ENCODE measurements around the gene PPP4R3A.
"Not testable (repeated sequence)": the region's sequence is repeated elsewhere in the genome, so short reads cannot be mapped to it uniquely, and the experiment has no call there.

Gene PPP4R3A

GRCh38 chr14:91510171-91511042 is at the start of gene PPP4R3A:
Gene PPP4R3A (minus strand): TSS chr14:91510310. CDS start chr14:91509647, 663 bp downstream.
- DNase-seq, result peak; percentile 94 to 95

GRCh38 chr14:91555531-91555930 is 45.4 kb upstream of the PPP4R3A start:
- DNase-seq, result no peak

DNA sequence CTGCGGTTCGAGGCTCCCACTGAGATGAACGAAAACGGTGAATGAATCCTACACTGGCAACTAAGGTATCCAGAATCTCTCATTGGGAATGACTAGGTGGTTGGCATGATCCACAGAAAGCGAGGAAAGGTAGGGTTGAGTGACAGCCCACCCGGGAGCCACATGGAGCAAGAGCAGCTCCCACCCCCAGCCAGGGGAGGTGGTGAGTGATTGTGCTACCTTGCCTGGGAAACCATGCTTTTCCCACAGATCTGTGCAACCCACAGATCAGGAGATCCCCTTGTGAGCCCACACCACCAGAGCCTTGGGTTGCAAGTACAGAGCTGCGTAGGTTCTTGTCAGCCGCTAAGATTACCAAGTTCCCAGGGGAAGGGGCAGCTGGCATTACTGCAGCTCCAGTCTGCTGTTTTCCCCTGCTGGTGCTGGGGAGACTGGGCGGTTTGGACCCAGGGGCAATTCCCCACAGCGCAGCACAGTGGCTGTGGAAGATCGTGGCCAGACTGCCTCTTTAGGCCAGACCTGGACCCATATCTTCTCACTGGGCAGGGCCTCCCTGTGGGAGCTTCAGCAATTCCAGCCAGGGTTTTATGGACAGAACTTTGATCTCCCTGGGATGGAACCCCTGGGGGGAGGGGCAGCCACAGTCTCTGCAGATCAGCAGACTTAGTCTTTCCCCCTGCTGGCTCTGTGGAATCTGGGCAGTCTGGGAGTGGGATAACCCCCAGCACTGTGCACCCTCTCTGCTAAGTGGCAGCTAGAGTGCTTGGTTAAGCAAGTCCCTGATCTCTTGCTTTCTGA is 44.6 kb upstream of the PPP4R3A start:
- DNase-seq, result no peak

DNA sequence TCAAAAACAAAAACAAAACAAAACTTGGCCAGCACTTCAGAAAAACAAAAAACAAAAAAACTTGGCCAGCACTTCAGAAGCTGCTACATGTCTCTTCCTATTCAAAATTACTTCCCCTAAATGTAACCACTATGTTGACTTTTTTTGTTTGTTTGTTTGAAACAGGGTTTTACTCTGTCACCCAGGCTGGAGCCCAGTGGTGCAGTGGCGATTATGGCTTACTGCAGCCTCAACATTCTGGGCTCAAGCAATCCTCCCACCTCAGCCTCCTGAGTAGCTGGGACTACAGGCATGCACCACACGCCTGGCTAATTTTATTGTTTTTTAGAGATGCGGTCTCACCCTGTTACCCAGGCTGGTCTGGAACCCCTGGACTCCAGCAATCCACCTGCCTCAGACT is 38.0 kb upstream of the PPP4R3A start:
- no peak for DNase-seq

GRCh38 chr14:91545946-91546716 is 36.0 kb upstream of the PPP4R3A start:
- no peak for DNase-seq

DNA sequence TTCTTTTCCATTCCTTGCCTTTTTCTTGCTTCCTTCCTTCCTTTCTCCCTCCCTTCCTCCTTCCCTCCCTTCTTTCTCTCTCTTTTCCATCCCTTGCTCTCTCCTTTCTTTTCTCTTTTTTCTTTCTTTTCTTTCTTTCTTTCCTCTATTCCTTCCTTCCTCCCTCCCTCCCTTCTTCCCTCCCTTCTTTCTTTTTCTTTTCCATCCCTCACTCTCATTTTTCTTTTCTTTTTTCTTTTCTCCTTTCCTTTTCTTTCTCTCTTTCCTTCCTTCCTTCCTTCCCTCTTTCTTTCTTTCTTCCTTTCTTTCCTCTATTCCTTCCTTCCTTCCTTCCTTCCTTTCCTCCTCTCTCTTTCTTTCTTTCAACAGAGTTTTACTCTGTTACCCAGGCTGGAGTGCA is 35.1 kb upstream of the PPP4R3A start:
- DNase-seq, result no peak

- no peak for DNase-seq
These were observed 26.2 kb upstream of the PPP4R3A start for GRCh38 chr14:91536327-91536726.

GRCh38 chr14:91534059-91534458 is 23.9 kb upstream of the PPP4R3A start:
- not testable (repeated sequence) for DNase-seq

- DNase-seq, result no peak
These were observed 23.5 kb upstream of the PPP4R3A start for GRCh38 chr14:91533623-91534022.

DNA sequence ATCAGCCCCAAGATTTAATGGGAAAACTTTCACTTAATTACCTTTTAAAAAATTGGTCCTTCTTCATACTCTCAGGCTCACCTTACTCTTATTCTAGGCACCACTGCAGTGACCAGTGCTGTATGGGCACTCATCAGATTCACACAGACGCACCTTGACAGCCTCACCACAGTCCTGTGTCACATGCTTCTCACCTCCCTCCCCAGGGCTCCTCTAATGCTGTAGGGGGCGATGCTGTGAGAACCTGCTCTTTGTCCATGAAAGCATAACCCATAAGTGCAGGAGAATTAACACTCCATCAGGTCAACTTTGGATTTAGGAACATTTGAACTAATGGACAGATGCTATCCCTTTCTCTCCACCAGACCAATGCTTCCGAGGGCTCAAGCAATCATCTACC is 13.9 kb upstream of the PPP4R3A start:
- DNase-seq, result no peak

DNA sequence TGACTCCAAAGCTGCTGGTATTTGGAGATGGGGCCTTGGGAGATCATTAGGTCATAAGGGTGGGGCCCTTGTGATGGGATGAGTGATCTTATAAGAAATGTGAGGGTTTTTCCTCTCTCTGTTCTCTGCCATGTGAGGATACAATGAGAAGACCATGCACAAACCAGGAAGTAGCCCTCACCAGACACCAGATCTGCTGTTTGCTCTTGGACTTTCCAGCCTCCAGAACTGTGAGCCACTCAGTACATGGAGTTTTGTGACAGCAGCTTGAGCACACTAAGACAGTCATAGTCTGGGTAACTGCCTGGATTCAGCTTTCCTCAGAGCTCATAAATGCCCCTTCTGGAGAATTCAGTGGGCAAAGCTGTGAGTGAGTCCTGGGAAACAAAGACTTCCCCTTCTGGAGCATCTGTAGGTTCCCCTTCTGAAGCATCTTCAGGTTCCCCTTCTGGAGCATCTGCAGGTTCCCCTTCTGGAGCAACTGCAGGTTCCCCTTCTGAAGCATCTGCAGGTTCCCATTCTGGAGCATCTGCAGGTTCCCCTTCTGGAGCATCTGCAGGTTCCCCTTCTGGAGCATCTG is 11.0 kb upstream of the PPP4R3A start:
- no peak for DNase-seq

GRCh38 chr14:91520138-91520537 is 10.0 kb upstream of the PPP4R3A start:
- no peak for DNase-seq

- no peak for DNase-seq
These were observed 9.3 kb upstream of the PPP4R3A start for GRCh38 chr14:91519239-91520036.

DNA sequence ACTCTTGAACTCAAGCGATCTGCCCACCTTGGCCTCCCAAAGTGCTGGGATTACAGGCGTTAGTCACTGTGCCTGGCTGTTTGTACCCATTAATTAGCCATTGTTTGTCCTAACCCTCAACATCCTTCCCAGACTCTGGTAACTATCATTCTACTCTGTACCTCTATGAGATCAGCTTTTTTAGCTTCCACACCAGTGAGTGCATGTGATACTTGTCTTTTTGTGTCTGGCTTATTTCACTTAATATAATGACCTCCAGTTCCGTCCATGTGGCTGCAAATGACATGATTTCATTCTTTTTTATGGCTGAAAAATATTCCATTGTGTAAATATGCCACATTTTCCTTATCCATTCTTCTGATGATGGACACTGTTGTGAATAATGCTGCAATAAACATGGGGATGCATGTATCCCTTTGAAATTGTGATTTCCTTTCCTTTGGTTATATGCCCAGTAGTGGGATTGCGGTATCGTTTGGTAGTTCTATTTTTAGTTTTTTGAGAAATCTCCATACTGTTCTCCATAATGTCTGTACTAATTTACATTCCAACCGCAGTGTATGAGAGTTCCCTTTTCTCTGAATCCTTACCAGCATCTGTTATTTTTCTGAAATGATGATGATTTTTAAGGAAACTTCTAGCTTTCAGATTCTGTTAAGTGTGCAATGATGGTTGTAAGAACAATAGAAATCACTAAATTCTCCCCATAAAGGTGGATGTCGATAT is 6.7 kb upstream of the PPP4R3A start:
- no peak for DNase-seq

GRCh38 chr14:91515979-91516378 is 5.9 kb upstream of the PPP4R3A start:
- DNase-seq, result no peak

- peak in 1 of 2 donors; percentile 23 for DNase-seq
These were observed 903 bp upstream of the PPP4R3A start for GRCh38 chr14:91511043-91511383.

- no peak for DNase-seq
These were observed 286 bp downstream of the PPP4R3A start for GRCh38 chr14:91509878-91510170.

- peak; percentile 51 to 59 for DNase-seq
These were observed 830 bp downstream of the PPP4R3A start for GRCh38 chr14:91509083-91509877.

- DNase-seq, result no peak
These were observed 2.0 kb downstream of the PPP4R3A start for GRCh38 chr14:91508105-91508504.

GRCh38 chr14:91506226-91506625 is 3.9 kb downstream of the PPP4R3A start:
- no peak for DNase-seq
